CD4-positive, alpha-beta T cell treated with Interleukin-4 for 1 hour (primary cell): ENCODE measurements around the gene CHTF8.
"Not testable (repeated sequence)": the region's sequence is repeated elsewhere in the genome, so short reads cannot be mapped to it uniquely, and the experiment has no call there.

Experiments
- DNase-seq, 2 donors: peaks; one replicate each; pipeline ENCODE4 v3.0.0-alpha.2; 2020 to 2022

The CHTF8 gene

GRCh38 chr16:69132424-69133252, at the start of gene CHTF8, which contains the start of gene UTP4:
Gene CHTF8, minus strand, starts transcription at chr16:69132588. Its CDS starts 11,130 bp downstream, at chr16:69121458.
Gene UTP4, plus strand, starts transcription at chr16:69132649. Its CDS starts 811 bp downstream, at chr16:69133460.
- peak; percentile 83 to 85 for DNase-seq

GRCh38 chr16:69180011-69180338, 47.6 kb upstream of the CHTF8 start:
- DNase-seq, result no peak

GRCh38 chr16:69179328-69180010, 47.1 kb upstream of the CHTF8 start:
- DNase-seq, result no peak

GRCh38 chr16:69176033-69176800, 43.8 kb upstream of the CHTF8 start:
- no peak for DNase-seq

- no peak for DNase-seq
Observed at GRCh38 chr16:69171325-69172084, 39.1 kb upstream of the CHTF8 start.

GRCh38 chr16:69169607-69170352, 37.4 kb upstream of the CHTF8 start:
- DNase-seq, result no peak

GRCh38 chr16:69169051-69169450, 36.7 kb upstream of the CHTF8 start:
- DNase-seq, result no peak

- no peak for DNase-seq
Observed at GRCh38 chr16:69166946-69167930, 34.9 kb upstream of the CHTF8 start.

- DNase-seq, result peak in 1 of 2 donors; percentile 13
Observed at GRCh38 chr16:69166221-69166833, 33.9 kb upstream of the CHTF8 start.

GRCh38 chr16:69165584-69165983, 33.2 kb upstream of the CHTF8 start:
- no peak for DNase-seq

- DNase-seq, result no peak
Observed at GRCh38 chr16:69160192-69160591, 27.8 kb upstream of the CHTF8 start.

- DNase-seq, result no peak
Observed at GRCh38 chr16:69157196-69157595, 24.8 kb upstream of the CHTF8 start.

GRCh38 chr16:69150146-69150865, 17.9 kb upstream of the CHTF8 start:
- DNase-seq, result peak; percentile 56 to 79

- DNase-seq, result not testable (repeated sequence)
Observed at GRCh38 chr16:69149621-69150020, 17.2 kb upstream of the CHTF8 start.

- no peak for DNase-seq
Observed at GRCh38 chr16:69145658-69146057, 13.3 kb upstream of the CHTF8 start.

GRCh38 chr16:69143116-69143515, 10.7 kb upstream of the CHTF8 start:
- DNase-seq, result no peak

- no peak for DNase-seq
Observed at GRCh38 chr16:69141936-69142335, 9.5 kb upstream of the CHTF8 start.

GRCh38 chr16:69141014-69141413, 8.6 kb upstream of the CHTF8 start:
- DNase-seq, result no peak

GRCh38 chr16:69139464-69139863, 7.1 kb upstream of the CHTF8 start:
- not testable (repeated sequence) for DNase-seq
